ENCODE data around the gene PRSS36. TPM values are rescaled to one million over a fixed set of nuclear protein-coding genes. Genes with fewer than 3 reads are reported as not detected.

PRSS36 gene
- total and polyA plus RNA-seq, 9 of the 15 experiments (the other 6 are each of a cell fraction or from before 2014, with no cell fraction given): 0.09 to 1.2 (median 0.54) TPM; not detected in 2

DNA sequence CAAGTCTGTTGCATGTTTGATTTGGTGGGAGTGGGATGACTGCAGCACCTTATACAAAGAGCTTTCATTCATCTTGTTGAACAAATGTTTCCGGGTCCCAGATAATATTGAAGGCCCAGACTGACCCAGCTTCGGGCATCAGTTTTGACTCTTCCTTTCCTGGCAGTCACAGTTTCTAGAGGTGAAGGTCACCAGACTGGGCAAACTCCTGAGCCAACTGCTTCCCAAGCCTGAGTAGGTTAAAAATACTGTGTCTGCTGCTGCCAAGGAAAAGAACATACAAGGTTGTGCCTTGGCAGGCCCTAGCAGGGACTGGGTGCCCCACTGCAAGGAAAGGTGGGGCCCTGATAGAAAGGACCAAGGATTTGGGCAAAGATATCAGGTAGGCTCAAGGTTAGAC, 37.2 kb downstream of the PRSS36 start:
- FAIRE-seq: no peak
- Histone ChIP-seq H2AFZ (ENCODE audit: low read depth, low read length) (no peak overlapping the region), H4K20me1 (replicated peaks; ENCODE audit: control insufficient read depth, insufficient read depth, low read length) (no peaks in the 10 kb centered on the region; the same call in 1 of the 2 replicates), H3K79me2 (ENCODE audit: control insufficient read depth, insufficient read depth, low read length) (peaks cover 27% of the 10 kb centered on the region), H3K9me3 (replicated peaks; ENCODE audit: control insufficient read depth, insufficient read depth, low read depth, low read length) (no peaks in the 10 kb centered on the region), H3K36me3 (ENCODE audit: control insufficient read depth, insufficient read depth, low read length) (peaks cover 51% of the 10 kb centered on the region; the same call in 2 of the 3 replicates), H3K4me2 (ENCODE audit: insufficient read depth, low read length) (no peak overlapping the region), H3K9ac (ENCODE audit: insufficient read depth in 1 of 2, low read depth in 2 of 2, low read length in 2 of 2) (peak overlapping the region in 1 of 2 experiments; percentile 3; a peak in 1 of 4 replicates), H3K4me1 (replicated peaks in 1 of 2; ENCODE audit: control insufficient read depth in 2 of 2, insufficient read depth in 2 of 2, low read length in 2 of 2) (peaks cover 3 to 44% of the 10 kb centered on the region in 2 experiments; a peak in 4 of 5 replicates), H3K27ac (ENCODE audit: extremely low read depth, low read depth, low read length) (no peak overlapping the region), H3K27me3 (ENCODE audit: control insufficient read depth in 2 of 2, insufficient read depth in 2 of 2, low read length in 2 of 2) (no peaks in the 10 kb centered on the region), H3K4me3 (no peak overlapping the region), H3K9me1 (ENCODE audit: control insufficient read depth, insufficient read depth, low read length) (no peaks in the 10 kb centered on the region)
- DNase-seq (ENCODE audit: extremely low read depth in 1 of 4, low spot score in 3 of 4): no peak
- TF ChIP-seq BCL6 (CRISPR knock-in tag; IDR thresholded peaks at IDR 0.05): no peak
- no peak for TF ChIP-seq PHTF2 (CRISPR knock-in tag; IDR thresholded peaks at IDR 0.05)
- no peak for TF ChIP-seq CBFA2T3 (IDR thresholded peaks at IDR 0.05)
- no peak for TF ChIP-seq BRF1 (IDR thresholded peaks at IDR 0.05; ENCODE audit: borderline replicate concordance, extremely low read depth, insufficient read length)
- TF ChIP-seq ELF1 (tag; IDR thresholded peaks at IDR 0.05): no peak
- no peak for TF ChIP-seq PHF8 (IDR thresholded peaks at IDR 0.05; ENCODE audit: borderline replicate concordance, low read length)
- TF ChIP-seq, protein P1, sequence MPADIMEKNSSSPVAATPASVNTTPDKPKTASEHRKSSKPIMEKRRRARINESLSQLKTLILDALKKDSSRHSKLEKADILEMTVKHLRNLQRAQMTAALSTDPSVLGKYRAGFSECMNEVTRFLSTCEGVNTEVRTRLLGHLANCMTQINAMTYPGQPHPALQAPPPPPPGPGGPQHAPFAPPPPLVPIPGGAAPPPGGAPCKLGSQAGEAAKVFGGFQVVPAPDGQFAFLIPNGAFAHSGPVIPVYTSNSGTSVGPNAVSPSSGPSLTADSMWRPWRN (IDR thresholded peaks at IDR 0.05; ENCODE audit: low read depth): no peak
- no peak for TF ChIP-seq POLR3A (IDR thresholded peaks at IDR 0.05; ENCODE audit: borderline replicate concordance, extremely low read depth, insufficient read depth, insufficient read length)
- no peak for TF ChIP-seq FOXA1 (IDR thresholded peaks at IDR 0.05; ENCODE audit: borderline replicate concordance)
- TF ChIP-seq, protein P2, sequence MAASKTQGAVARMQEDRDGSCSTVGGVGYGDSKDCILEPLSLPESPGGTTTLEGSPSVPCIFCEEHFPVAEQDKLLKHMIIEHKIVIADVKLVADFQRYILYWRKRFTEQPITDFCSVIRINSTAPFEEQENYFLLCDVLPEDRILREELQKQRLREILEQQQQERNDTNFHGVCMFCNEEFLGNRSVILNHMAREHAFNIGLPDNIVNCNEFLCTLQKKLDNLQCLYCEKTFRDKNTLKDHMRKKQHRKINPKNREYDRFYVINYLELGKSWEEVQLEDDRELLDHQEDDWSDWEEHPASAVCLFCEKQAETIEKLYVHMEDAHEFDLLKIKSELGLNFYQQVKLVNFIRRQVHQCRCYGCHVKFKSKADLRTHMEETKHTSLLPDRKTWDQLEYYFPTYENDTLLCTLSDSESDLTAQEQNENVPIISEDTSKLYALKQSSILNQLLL (CRISPR knock-in tag; IDR thresholded peaks at IDR 0.05; ENCODE audit: borderline replicate concordance): no peak
- TF ChIP-seq, protein P3, sequence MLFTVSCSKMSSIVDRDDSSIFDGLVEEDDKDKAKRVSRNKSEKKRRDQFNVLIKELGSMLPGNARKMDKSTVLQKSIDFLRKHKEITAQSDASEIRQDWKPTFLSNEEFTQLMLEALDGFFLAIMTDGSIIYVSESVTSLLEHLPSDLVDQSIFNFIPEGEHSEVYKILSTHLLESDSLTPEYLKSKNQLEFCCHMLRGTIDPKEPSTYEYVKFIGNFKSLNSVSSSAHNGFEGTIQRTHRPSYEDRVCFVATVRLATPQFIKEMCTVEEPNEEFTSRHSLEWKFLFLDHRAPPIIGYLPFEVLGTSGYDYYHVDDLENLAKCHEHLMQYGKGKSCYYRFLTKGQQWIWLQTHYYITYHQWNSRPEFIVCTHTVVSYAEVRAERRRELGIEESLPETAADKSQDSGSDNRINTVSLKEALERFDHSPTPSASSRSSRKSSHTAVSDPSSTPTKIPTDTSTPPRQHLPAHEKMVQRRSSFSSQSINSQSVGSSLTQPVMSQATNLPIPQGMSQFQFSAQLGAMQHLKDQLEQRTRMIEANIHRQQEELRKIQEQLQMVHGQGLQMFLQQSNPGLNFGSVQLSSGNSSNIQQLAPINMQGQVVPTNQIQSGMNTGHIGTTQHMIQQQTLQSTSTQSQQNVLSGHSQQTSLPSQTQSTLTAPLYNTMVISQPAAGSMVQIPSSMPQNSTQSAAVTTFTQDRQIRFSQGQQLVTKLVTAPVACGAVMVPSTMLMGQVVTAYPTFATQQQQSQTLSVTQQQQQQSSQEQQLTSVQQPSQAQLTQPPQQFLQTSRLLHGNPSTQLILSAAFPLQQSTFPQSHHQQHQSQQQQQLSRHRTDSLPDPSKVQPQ (CRISPR knock-in tag; IDR thresholded peaks at IDR 0.05; ENCODE audit: borderline replicate concordance): no peak
- no peak for TF ChIP-seq NEUROD1 (IDR thresholded peaks at IDR 0.05; ENCODE audit: borderline replicate concordance, low read depth, low read length, partially characterized antibody)
- no peak for TF ChIP-seq GABPB2 (CRISPR knock-in tag; conservative IDR thresholded peaks at IDR 0.05)
- in situ Hi-C loops (cut with MboI) (no loop called here), intact Hi-C loops (cut with micrococcal nuclease) (no loop called here)
- BruUV-seq (replicated peaks): no TSS peak
- 91% methylated on average over 2 of the region's 2 CpGs for WGBS (ENCODE audit: insufficient coverage, low coverage, missing lambda C conversion rate)
- ATAC-seq: no peak
- ChIA-PET POLR2A (interaction anchor here (0.8 to 1.1 kb wide), 4 partner anchors 9 to 114 kb away, joined by 3 to 5 read pairs (median 4); no protein-coding TSS in a partner anchor), CTCF (ENCODE audit: low intra/inter-chr PET ratio) (no interaction called here)

Measured in K562 (cell line).